AG09309 (cell line): ENCODE measurements around the gene RAPGEF1.

Experiments used
- DNase-seq: peaks from one replicate; pipeline ENCODE4 v3.0.0-alpha.2; 2010; ENCODE audit warnings: low read depth
- H3K4me3 ChIP-seq: 2 replicates; pipeline ENCODE4 v1.5.1; 2011; ENCODE audit warnings: mild to moderate bottlenecking, low read depth, low read length, moderate library complexity; ENCODE audit not compliant: control insufficient read depth
- CTCF ChIP-seq: IDR thresholded peaks from 2 replicates; pipeline ENCODE4 v1.5.1; 2011; ENCODE audit warnings: mild to moderate bottlenecking, low read depth, low read length, inconsistent platforms; ENCODE audit not compliant: insufficient read depth, control insufficient read depth; ENCODE audit errors: missing control alignments

RAPGEF1 gene

DNA sequence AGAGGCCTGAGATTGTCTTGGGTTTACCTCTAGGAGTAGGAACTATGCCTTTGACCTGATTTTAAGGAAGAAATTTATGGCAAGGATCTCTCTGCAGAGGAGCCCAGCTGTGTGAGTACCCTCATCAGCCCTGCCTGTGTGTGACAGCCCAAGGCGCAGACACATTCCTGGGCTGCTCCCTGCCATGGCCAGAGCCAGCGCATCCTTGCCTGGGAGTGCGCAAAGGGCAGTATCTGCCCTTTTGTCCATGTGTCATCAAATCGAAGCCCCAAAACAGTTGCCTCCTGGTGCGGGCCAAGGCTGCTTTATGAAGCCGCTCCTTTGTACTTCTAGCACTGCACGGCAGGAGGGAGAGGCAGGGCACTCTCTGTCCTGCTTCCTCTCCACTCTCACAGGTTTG, 142.6 kb downstream of the RAPGEF1 start:
- no peak overlapping the region for H3K4me3 ChIP-seq
- DNase-seq = no peak
- TF ChIP-seq CTCF = no peak

- TF ChIP-seq CTCF = no peak
- DNase-seq = no peak
- no peak overlapping the region for H3K4me3 ChIP-seq
These were observed 143.5 kb downstream of the RAPGEF1 start for GRCh38 chr9:131596430-131596743.

- H3K4me3 ChIP-seq = no peak overlapping the region
- no peak for TF ChIP-seq CTCF
- no peak for DNase-seq
These were observed 144.0 kb downstream of the RAPGEF1 start for GRCh38 chr9:131595696-131596429.

GRCh38 chr9:131594906-131595665, 144.8 kb downstream of the RAPGEF1 start:
- no peak for DNase-seq
- no peak for TF ChIP-seq CTCF

GRCh38 chr9:131593936-131594665, 145.8 kb downstream of the RAPGEF1 start:
- TF ChIP-seq CTCF = no peak
- H3K4me3 ChIP-seq = no peak overlapping the region
- no peak for DNase-seq

More at GRCh38 chr9:131594906-131595665, 144.8 kb downstream of the RAPGEF1 start:
- no peak overlapping the region for H3K4me3 ChIP-seq

DNA sequence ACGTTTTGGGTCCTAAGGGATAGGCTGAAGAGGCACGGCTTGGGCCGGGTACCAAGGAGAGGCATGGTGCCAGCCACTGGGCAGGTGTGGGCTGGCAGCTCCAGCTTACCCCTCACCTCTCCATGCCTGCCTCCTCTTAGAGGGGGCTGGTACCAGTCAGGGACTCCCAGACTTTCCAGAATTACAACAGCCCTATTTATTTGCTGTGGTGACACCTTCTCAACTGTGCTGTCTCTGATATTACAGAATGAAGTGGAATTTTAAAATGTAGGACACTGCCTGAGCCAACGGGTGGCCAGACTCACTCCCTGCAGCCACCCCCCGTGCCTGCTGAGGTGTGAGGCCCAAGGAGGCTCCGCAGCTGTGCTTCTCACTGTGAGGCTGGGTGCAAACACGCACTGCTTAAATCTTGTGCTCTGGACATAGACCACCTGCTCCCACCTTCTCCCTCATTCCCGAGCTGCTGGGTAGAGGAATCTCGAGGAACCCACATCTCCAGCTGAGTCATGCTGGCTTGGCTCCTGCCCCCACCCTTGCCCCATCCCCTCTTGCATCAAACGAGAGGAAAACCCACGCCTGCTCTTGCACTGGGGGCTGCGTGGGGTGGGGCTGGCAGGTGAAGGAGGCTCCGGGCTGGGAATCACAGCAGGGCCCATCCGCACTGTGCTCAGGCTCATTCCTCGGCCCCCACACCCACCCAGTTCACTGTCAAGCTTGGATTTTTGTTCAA, 146.6 kb downstream of the RAPGEF1 start:
- DNase-seq = no peak
- H3K4me3 ChIP-seq = no peak overlapping the region
- no peak for TF ChIP-seq CTCF
